Left lung (tissue), 10 donors: Measurements from ENCODE around the gene P2RY12. TPM values are rescaled to one million over a fixed set of nuclear protein-coding genes. Genes with fewer than 3 reads are reported as not detected.
"Not testable (repeated sequence)": the region's sequence is repeated elsewhere in the genome, so short reads cannot be mapped to it uniquely, and the experiment has no call there.

Experiments
- ATAC-seq: fragments of 200-7000 bp; cut with Tn5 transposase; one replicate; pipeline ENCODE4 v1.9.1; 2020; ENCODE audit warnings: moderate library complexity
- DNase-seq, 4 donors: peaks; one replicate each; pipeline ENCODE4 v3.0.0-alpha.2; 2013 to 2020
- H3K27ac ChIP-seq, 2 donors: fragments of 200-600 bp; sonication (generic) in 1 of 2; one replicate each; pipeline versions ENCODE4 v1.5.0 to v1.8.0; 2020 to 2021
- H3K27me3 ChIP-seq, 2 donors: fragments of 200-600 bp; sonication (generic) in 1 of 2; one replicate each; pipeline versions ENCODE4 v1.5.0 to v1.8.0; 2020 to 2021
- H3K36me3 ChIP-seq, 2 donors: fragments of 200-600 bp; sonication (generic) in 1 of 2; one replicate each; pipeline versions ENCODE4 v1.5.0 to v1.8.0; 2020 to 2021
- H3K4me1 ChIP-seq, 2 donors: fragments of 200-600 bp; one replicate each; pipeline ENCODE4 v1.8.0; 2021
- H3K4me3 ChIP-seq, 2 donors: fragments of 200-600 bp; sonication (generic) in 1 of 2; one replicate each; pipeline versions ENCODE4 v1.5.0 to v1.8.0; 2020 to 2021; ENCODE audit warnings: mild to moderate bottlenecking in 1 of 2
- H3K9me3 ChIP-seq, 2 donors: fragments of 200-600 bp; sonication (generic) in 1 of 2; one replicate each; pipeline versions ENCODE4 v1.5.0 to v1.8.0; 2020 to 2021
- CTCF ChIP-seq, 2 donors: fragments of 200-600 bp; sonication (generic) in 1 of 2; IDR thresholded peaks; one replicate each; pipeline versions ENCODE4 v1.5.0 to v1.8.0; 2021; ENCODE audit warnings: antibody characterized with exemption in 2 of 2
- intact Hi-C, 2 donors: fragments of 100-400 bp; cut with DNase I; formaldehyde crosslinking; loops; one replicate each; pipeline versions ENCODE4 v1.11.2 to v1.14.2; 2022
- polyA plus RNA-seq, 6 donors: library from polyadenylated mRNA; unstranded; fragments of 120-200 nt; gene quantifications; one replicate each; pipeline ENCODE4 v1.2.1, GENCODE V29; 2013; ENCODE audit not compliant: insufficient read length in 6 of 6
- total RNA-seq, 2 donors: library from RNA; stranded (reverse); fragmentation: NEBNext Ultra II Directional; extraction: Animal tissue kit (Norgen Biotek cat#: 25700); gene quantifications; one replicate each; pipeline ENCODE4 v1.2.1, GENCODE V29; 2021
- donor health status: DM: no; HTN: yes; CAD: no.
- donor health status: DM: no; HTN: no; CAD: no.

The P2RY12 gene
- total and polyA plus RNA-seq, 8 donors = 0.58 to 4.0 (median 1.4) TPM

DNA sequence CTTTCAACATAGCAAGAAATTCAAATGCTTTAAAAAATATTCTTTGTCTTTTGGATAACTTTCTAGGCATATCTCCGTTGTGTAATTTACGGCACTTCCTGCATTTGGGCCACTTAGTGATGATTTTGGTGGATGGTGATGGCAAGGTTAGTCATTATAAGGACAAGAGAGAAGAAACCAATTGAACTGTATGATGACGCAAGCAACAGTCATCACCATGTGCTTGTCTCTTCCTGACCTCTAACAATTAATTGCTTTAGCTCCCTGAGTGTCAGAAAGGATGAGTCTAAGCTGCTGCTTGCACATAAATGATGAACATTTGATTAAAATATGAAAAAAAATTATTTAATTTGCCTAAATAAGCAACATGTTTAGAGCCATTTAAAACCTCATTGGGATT lies 11.3 kb upstream of the P2RY12 start:
- intact Hi-C loops = no loop called here
- Histone ChIP-seq H3K27ac (no peak overlapping the region), H3K9me3 (no peaks in the 10 kb centered on the region), H3K4me3 (no peak overlapping the region), H3K4me1 (peaks cover 0 to 16% of the 10 kb centered on the region in 2 donors), H3K36me3 (no peaks in the 10 kb centered on the region), H3K27me3 (no peaks in the 10 kb centered on the region)
- TF ChIP-seq CTCF (IDR thresholded peaks at IDR 0.05) = no peak
- DNase-seq (no peak), ATAC-seq (no peak)

GRCh38 chr3:151394611-151395010 lies 10.1 kb upstream of the P2RY12 start:
- ATAC-seq (no peak), DNase-seq (no peak)
- Histone ChIP-seq H3K27ac (no peak overlapping the region), H3K4me1 (peaks cover 0 to 16% of the 10 kb centered on the region in 2 donors), H3K9me3 (no peaks in the 10 kb centered on the region), H3K4me3 (no peak overlapping the region), H3K36me3 (no peaks in the 10 kb centered on the region), H3K27me3 (no peaks in the 10 kb centered on the region)
- TF ChIP-seq CTCF (IDR thresholded peaks at IDR 0.05) = no peak
- intact Hi-C loops = no loop called here

- DNase-seq (no peak), ATAC-seq (no peak)
- H3K27ac ChIP-seq = no peak overlapping the region
- no peak for TF ChIP-seq CTCF (IDR thresholded peaks at IDR 0.05)
- no peaks in the 10 kb centered on the region for H3K36me3 ChIP-seq
- no peak overlapping the region for H3K4me3 ChIP-seq
- H3K9me3 ChIP-seq = no peaks in the 10 kb centered on the region
- H3K4me1 ChIP-seq = peaks cover 0 to 14% of the 10 kb centered on the region in 2 donors
- H3K27me3 ChIP-seq = no peaks in the 10 kb centered on the region
- intact Hi-C loops = no loop called here
Measured at GRCh38 chr3:151393941-151394340, 9.4 kb upstream of the P2RY12 start.

- no peak for ATAC-seq
- no peaks in the 10 kb centered on the region for H3K27me3 ChIP-seq
- H3K4me3 ChIP-seq = no peak overlapping the region
- intact Hi-C loops = no loop called here
- H3K36me3 ChIP-seq = no peaks in the 10 kb centered on the region
- DNase-seq = no peak
- TF ChIP-seq CTCF (IDR thresholded peaks at IDR 0.05) = no peak
- no peak overlapping the region for H3K27ac ChIP-seq
- peaks cover 0 to 16% of the 10 kb centered on the region in 2 donors for H3K4me1 ChIP-seq
- H3K9me3 ChIP-seq = no peaks in the 10 kb centered on the region
Measured at GRCh38 chr3:151393146-151393830, 8.7 kb upstream of the P2RY12 start.

- not testable (repeated sequence) for ATAC-seq
Measured at GRCh38 chr3:151392191-151392590, 7.6 kb upstream of the P2RY12 start.

DNA sequence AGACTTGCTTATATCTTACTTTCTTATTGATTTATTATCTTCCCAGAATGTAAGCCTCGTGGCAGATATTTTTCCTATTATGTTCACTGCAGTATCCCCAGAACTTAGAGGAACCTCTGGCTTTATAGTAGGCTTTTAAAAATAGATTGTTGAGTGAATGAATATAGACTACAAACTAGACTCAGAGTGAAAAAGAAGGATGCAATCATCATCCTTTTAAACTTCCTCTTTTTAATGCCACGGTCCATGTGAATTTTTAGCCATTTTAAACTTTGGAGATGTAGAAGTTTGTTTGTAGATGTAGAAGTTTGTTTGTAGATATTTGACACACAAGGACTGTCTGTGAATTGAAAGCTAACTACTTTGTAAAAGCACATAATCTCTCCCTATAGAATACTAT lies 7.2 kb upstream of the P2RY12 start:
- intact Hi-C loops = no loop called here
- no peak for DNase-seq
- ATAC-seq = no peak
- H3K4me1 ChIP-seq = peaks cover 0 to 22% of the 10 kb centered on the region in 2 donors
- no peaks in the 10 kb centered on the region for H3K27me3 ChIP-seq
- no peak overlapping the region for H3K4me3 ChIP-seq
- no peak overlapping the region for H3K27ac ChIP-seq
- no peaks in the 10 kb centered on the region for H3K36me3 ChIP-seq
- H3K9me3 ChIP-seq = no peaks in the 10 kb centered on the region
- TF ChIP-seq CTCF (IDR thresholded peaks at IDR 0.05) = no peak

More at GRCh38 chr3:151392191-151392590, 7.6 kb upstream of the P2RY12 start:
- DNase-seq, H3K27ac ChIP-seq, intact Hi-C loops, H3K4me3 ChIP-seq, H3K9me3 ChIP-seq, H3K36me3 ChIP-seq, H3K27me3 ChIP-seq: not testable (repeated sequence)
- H3K4me1 ChIP-seq = peaks cover 0 to 22% of the 10 kb centered on the region in 2 donors
